Thyroid gland (tissue), 4 donors: Measurements from ENCODE around the gene QPRT.

Source experiments
- CTCF ChIP-seq, 6 experiments: fragments of 200-600 bp in 3 of 6; fragments of 450-650 bp in 3 of 6; sonication (generic) in 3 of 6; IDR thresholded peaks; one replicate each; pipeline ENCODE4 v1.5.1; 2016 to 2019; ENCODE audit warnings: antibody characterized with exemption in 6 of 6, mild to moderate bottlenecking in 2 of 6, inconsistent platforms in 1 of 6, moderate library complexity in 1 of 6
- POLR2A ChIP-seq, 2 donors: fragments of 450-650 bp; IDR thresholded peaks; one replicate each; pipeline ENCODE4 v1.6.1; 2017; ENCODE audit warnings: antibody characterized with exemption in 2 of 2, mild to moderate bottlenecking in 2 of 2, moderate library complexity in 1 of 2

- TF ChIP-seq CTCF (IDR thresholded peaks at IDR 0.05) (no peak), POLR2A (IDR thresholded peaks at IDR 0.05) (no peak)
These were observed 59.5 kb downstream of the QPRT start for GRCh38 chr16:29738514-29738913.
